ENCODE data around the gene ITGA7.

DNA sequence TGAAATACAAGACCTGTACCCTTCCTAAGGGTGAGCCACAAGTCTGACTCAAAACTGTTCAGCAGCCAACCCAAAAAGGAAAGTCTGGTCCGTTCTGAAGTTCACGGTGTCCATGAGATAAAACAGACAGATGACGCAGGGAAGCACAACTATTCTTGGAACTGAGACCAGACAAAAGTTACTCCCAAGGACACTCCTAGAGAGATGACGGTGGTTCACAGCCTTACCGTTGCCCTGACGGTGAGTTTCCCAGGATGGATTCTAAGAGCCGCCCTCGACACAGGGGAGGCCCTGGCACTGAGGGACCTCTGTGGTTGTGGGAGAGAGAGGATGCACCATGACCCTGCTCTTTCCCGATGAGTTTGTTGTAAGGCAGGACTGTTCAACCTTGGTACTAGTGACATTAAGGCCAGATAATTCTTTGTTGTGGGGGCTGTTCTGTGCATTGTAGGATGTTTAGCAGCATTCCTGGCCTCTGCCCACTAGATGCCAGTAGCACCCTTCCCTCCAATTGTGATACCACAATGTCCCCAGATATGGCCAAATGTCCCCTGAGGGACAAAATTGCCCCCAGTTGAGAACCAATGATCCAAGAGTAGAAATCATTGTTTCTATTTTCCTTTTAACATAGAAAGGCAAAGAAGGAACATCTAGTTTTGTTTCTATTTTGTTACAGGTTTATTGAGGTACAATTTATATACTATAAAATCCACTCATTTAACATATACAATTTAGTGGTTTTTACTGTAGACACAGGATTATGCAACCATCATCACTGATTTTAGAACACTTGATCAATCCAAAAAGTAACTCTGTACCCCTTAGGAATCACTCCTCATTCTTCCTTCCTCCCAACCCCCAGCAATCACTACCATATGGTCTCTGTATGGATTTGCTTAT is 48.0 kb downstream of the ITGA7 start:
- TF ChIP-seq, protein P1, sequence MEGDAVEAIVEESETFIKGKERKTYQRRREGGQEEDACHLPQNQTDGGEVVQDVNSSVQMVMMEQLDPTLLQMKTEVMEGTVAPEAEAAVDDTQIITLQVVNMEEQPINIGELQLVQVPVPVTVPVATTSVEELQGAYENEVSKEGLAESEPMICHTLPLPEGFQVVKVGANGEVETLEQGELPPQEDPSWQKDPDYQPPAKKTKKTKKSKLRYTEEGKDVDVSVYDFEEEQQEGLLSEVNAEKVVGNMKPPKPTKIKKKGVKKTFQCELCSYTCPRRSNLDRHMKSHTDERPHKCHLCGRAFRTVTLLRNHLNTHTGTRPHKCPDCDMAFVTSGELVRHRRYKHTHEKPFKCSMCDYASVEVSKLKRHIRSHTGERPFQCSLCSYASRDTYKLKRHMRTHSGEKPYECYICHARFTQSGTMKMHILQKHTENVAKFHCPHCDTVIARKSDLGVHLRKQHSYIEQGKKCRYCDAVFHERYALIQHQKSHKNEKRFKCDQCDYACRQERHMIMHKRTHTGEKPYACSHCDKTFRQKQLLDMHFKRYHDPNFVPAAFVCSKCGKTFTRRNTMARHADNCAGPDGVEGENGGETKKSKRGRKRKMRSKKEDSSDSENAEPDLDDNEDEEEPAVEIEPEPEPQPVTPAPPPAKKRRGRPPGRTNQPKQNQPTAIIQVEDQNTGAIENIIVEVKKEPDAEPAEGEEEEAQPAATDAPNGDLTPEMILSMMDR (IDR thresholded peaks at IDR 0.05) = peak; percentile 67
- TF ChIP-seq ZFX (IDR thresholded peaks at IDR 0.05; ENCODE audit: borderline replicate concordance) = no peak
